ENCODE measurements around the gene STOML3. TPM values are rescaled to one million over a fixed set of nuclear protein-coding genes. Genes with fewer than 3 reads are reported as not detected.
A peak's percentile ranks its signal among the peaks of the same experiment; 100 is the strongest.

The STOML3 gene
- total and polyA plus RNA-seq, 2 of the 4 experiments (the other 2 are of a cell fraction): not detected

- no peaks in the 10 kb centered on the region for H3K27me3 ChIP-seq (ENCODE audit: control insufficient read depth, insufficient read depth, low read length)
- H2AK5ac ChIP-seq (ENCODE audit: low read depth, low read length): no peak overlapping the region
- H2BK120ac ChIP-seq (ENCODE audit: low read depth, low read length): no peak overlapping the region
- intact Hi-C loops (cut with micrococcal nuclease) (no loop called here), in situ Hi-C loops (cut with MboI; ENCODE audit: low sequenced_read_pairs) (no loop called here), dilution Hi-C loops (cut with HindIII; ENCODE audit: low sequenced_read_pairs, unreplicated experiment) (no loop called here)
- CTCF ChIA-PET: interaction anchor here (0.7 kb wide), 1 partner anchor 14 kb away, joined by 3 read pairs; no protein-coding TSS in a partner anchor
- no peak overlapping the region for H2BK15ac ChIP-seq (ENCODE audit: low read depth, low read length)
- no peak overlapping the region for H2AK9ac ChIP-seq (replicated peaks; ENCODE audit: low read depth, low read length, poor library complexity)
- H3K18ac ChIP-seq (ENCODE audit: low read depth, low read length): no peak overlapping the region
- ATAC-seq (ENCODE audit: low read depth): no peak
- no peaks in the 10 kb centered on the region for H3K9me3 ChIP-seq (ENCODE audit: control insufficient read depth, insufficient read depth, low read length)
- no peak overlapping the region for H4K8ac ChIP-seq (ENCODE audit: low read depth in 2 of 2, low read length in 2 of 2)
- DNase-seq: no peak
- no peak overlapping the region for H3K4ac ChIP-seq (ENCODE audit: low read depth, low read length)
- BruUV-seq (replicated peaks): no TSS peak
- no peak overlapping the region for H3K23ac ChIP-seq (ENCODE audit: low read depth, low read length)
- H2BK5ac ChIP-seq (ENCODE audit: low read depth, low read length, poor library complexity, severe bottlenecking): no peak overlapping the region
- no peak overlapping the region for H2BK20ac ChIP-seq (ENCODE audit: low read depth, low read length)
- no peaks in the 10 kb centered on the region for H3K4me1 ChIP-seq (ENCODE audit: control insufficient read depth, insufficient read depth, low read length)
- no peak overlapping the region for H3K9ac ChIP-seq (ENCODE audit: low read depth, low read length)
- H3K14ac ChIP-seq (replicated peaks; ENCODE audit: low read depth, low read length): no peak overlapping the region
- peaks cover 38% of the 10 kb centered on the region for H3K36me3 ChIP-seq (ENCODE audit: control insufficient read depth, insufficient read depth, low read length)
- H3K56ac ChIP-seq (ENCODE audit: extremely low read depth, insufficient read depth, low read length): no peak overlapping the region
- H4K91ac ChIP-seq (ENCODE audit: insufficient read depth, low read depth, low read length): no peak overlapping the region
- H4K20me1 ChIP-seq (ENCODE audit: insufficient read depth, low read length): no peaks in the 10 kb centered on the region
- H4K5ac ChIP-seq (ENCODE audit: low read depth, low read length): no peak overlapping the region
- no peak overlapping the region for H3K4me3 ChIP-seq (ENCODE audit: insufficient read depth, low read depth, low read length)
- TF ChIP-seq USF2 (IDR thresholded peaks at IDR 0.05; ENCODE audit: low read depth, low read length): no peak
- TF ChIP-seq MAZ (IDR thresholded peaks at IDR 0.05; ENCODE audit: borderline replicate concordance, low read depth, low read length): no peak
- TF ChIP-seq RFX5 (IDR thresholded peaks at IDR 0.05; ENCODE audit: low read depth, low read length): no peak
- 0 out of 2 replicates have a peak, but pooled peaks have one; percentile 5 for TF ChIP-seq CTCF (conservative IDR thresholded peaks at IDR 0.05; ENCODE audit: low read depth, low read length)
- TF ChIP-seq SMC3 (IDR thresholded peaks at IDR 0.05; ENCODE audit: low read depth, low read length): no peak
- no peak for TF ChIP-seq MAFK (IDR thresholded peaks at IDR 0.05; ENCODE audit: low read depth, low read length)
- H3K4me2 ChIP-seq (ENCODE audit: low read depth, low read length): no peak overlapping the region
- no peaks in the 10 kb centered on the region; the same call in 1 of the 2 replicates for H3K9me1 ChIP-seq (ENCODE audit: insufficient read depth, low read length)
- no peaks in the 10 kb centered on the region for H3K79me1 ChIP-seq (ENCODE audit: low read depth in 1 of 2, low read length in 2 of 2)
- POLR2A ChIA-PET (ENCODE audit: unreplicated experiment): no interaction called here
- 60% methylated on average over 4 of the region's 7 CpGs; no CpG with 5 or more reads in 1 of the 2 experiments for WGBS, 2 experiments (ENCODE audit: extremely low coverage in 2 of 2, insufficient read length in 1 of 2)
- H2AFZ ChIP-seq (replicated peaks; ENCODE audit: low read length, poor library complexity): no peak overlapping the region
- H3K27ac ChIP-seq (ENCODE audit: insufficient read depth, low read length): no peak overlapping the region
These were observed 22.0 kb upstream of the STOML3 start for GRCh38 chr13:39012608-39013007.

Data from IMR-90 (cell line).